KMS-11 (cell line): ENCODE results near the gene SCN5A.

Source experiments
- H2AFZ ChIP-seq: fragments of 200-600 bp; sonication (generic); 2 replicates; pipeline ENCODE4 v1.6.1; 2016; ENCODE audit warnings: antibody characterized with exemption, mixed run types, low read depth
- H3K27ac ChIP-seq: fragments of 200-600 bp; sonication (generic); 2 replicates; pipeline ENCODE4 v1.6.1; 2016; ENCODE audit warnings: mild to moderate bottlenecking, mixed run types
- H3K27me3 ChIP-seq: fragments of 200-600 bp; sonication (generic); 2 replicates; pipeline ENCODE4 v1.6.1; 2017; ENCODE audit warnings: mild to moderate bottlenecking, low read depth, mixed run types, moderate library complexity; ENCODE audit not compliant: insufficient read depth
- H3K36me3 ChIP-seq: fragments of 200-600 bp; sonication (generic); 2 replicates; pipeline ENCODE4 v1.6.1; 2017; ENCODE audit warnings: mild to moderate bottlenecking, mixed run types; ENCODE audit not compliant: insufficient read depth
- H3K4me1 ChIP-seq: fragments of 200-600 bp; sonication (generic); 2 replicates; pipeline ENCODE4 v1.6.1; 2016; ENCODE audit warnings: mild to moderate bottlenecking, low read depth, mixed run types; ENCODE audit not compliant: poor library complexity, severe bottlenecking
- H3K4me2 ChIP-seq: fragments of 200-600 bp; sonication (generic); 2 replicates; pipeline ENCODE4 v1.7.0; 2016; ENCODE audit warnings: mild to moderate bottlenecking, mixed run types
- H3K4me3 ChIP-seq: fragments of 200-600 bp; sonication (generic); IDR thresholded peaks from 2 replicates; pipeline ENCODE4 v1.6.1; 2017; ENCODE audit warnings: low read depth, low read length, mixed read lengths; ENCODE audit not compliant: insufficient read depth
- H3K79me2 ChIP-seq: fragments of 200-600 bp; sonication (generic); 2 replicates; pipeline ENCODE4 v1.6.1; 2016; ENCODE audit warnings: low read depth, mixed run types; ENCODE audit not compliant: insufficient read depth
- H3K9ac ChIP-seq: fragments of 200-600 bp; sonication (generic); 2 replicates; pipeline ENCODE4 v1.6.1; 2016; ENCODE audit warnings: mild to moderate bottlenecking, mixed run types
- H4K20me1 ChIP-seq: fragments of 200-600 bp; sonication (generic); 2 replicates; pipeline ENCODE4 v1.6.1; 2016; ENCODE audit warnings: mild to moderate bottlenecking, mixed run types; ENCODE audit not compliant: insufficient read depth
- CTCF ChIP-seq: fragments of 200-600 bp; sonication (generic); conservative IDR thresholded peaks from 2 replicates; pipeline ENCODE4 v1.6.1; 2017; ENCODE audit warnings: low read depth, mild to moderate bottlenecking, antibody characterized with exemption, low read length, moderate library complexity, mixed read lengths

Gene SCN5A

GRCh38 chr3:38542401-38543298 is 106.8 kb downstream of the SCN5A start:
- H3K27ac ChIP-seq = no peak overlapping the region
- H3K27me3 ChIP-seq = no peaks in the 10 kb centered on the region
- no peaks in the 10 kb centered on the region for H3K79me2 ChIP-seq
- no peak overlapping the region for H3K4me3 ChIP-seq
- H3K4me1 ChIP-seq = no peaks in the 10 kb centered on the region
- no peak overlapping the region for H2AFZ ChIP-seq
- TF ChIP-seq CTCF = no peak
- H3K4me2 ChIP-seq = no peak overlapping the region
- H3K9ac ChIP-seq = no peak overlapping the region
- H4K20me1 ChIP-seq = no peaks in the 10 kb centered on the region
- no peaks in the 10 kb centered on the region for H3K36me3 ChIP-seq

- H3K27ac ChIP-seq = no peak overlapping the region
- H3K79me2 ChIP-seq = no peaks in the 10 kb centered on the region
- H2AFZ ChIP-seq = no peak overlapping the region
- H3K9ac ChIP-seq = no peak overlapping the region
- no peaks in the 10 kb centered on the region for H4K20me1 ChIP-seq
- no peak for TF ChIP-seq CTCF
- no peak overlapping the region for H3K4me3 ChIP-seq
- no peaks in the 10 kb centered on the region for H3K4me1 ChIP-seq
- no peaks in the 10 kb centered on the region for H3K27me3 ChIP-seq
- no peaks in the 10 kb centered on the region for H3K36me3 ChIP-seq
- H3K4me2 ChIP-seq = no peak overlapping the region
Measured at GRCh38 chr3:38541806-38542205, 107.7 kb downstream of the SCN5A start.

GRCh38 chr3:38538773-38539353 is 110.6 kb downstream of the SCN5A start:
- H3K4me3 ChIP-seq = no peak overlapping the region
- no peak overlapping the region for H3K9ac ChIP-seq
- no peaks in the 10 kb centered on the region for H3K4me1 ChIP-seq
- H3K79me2 ChIP-seq = no peaks in the 10 kb centered on the region
- no peaks in the 10 kb centered on the region for H4K20me1 ChIP-seq
- H3K4me2 ChIP-seq = no peak overlapping the region
- no peak for TF ChIP-seq CTCF
- H3K27ac ChIP-seq = no peak overlapping the region
- H3K27me3 ChIP-seq = no peaks in the 10 kb centered on the region
- H3K36me3 ChIP-seq = no peaks in the 10 kb centered on the region
- no peak overlapping the region for H2AFZ ChIP-seq

- H3K27ac ChIP-seq = no peak overlapping the region
- no peaks in the 10 kb centered on the region for H3K36me3 ChIP-seq
- no peak for TF ChIP-seq CTCF
- H3K9ac ChIP-seq = no peak overlapping the region
- no peak overlapping the region for H3K4me3 ChIP-seq
- no peaks in the 10 kb centered on the region for H4K20me1 ChIP-seq
- H3K27me3 ChIP-seq = no peaks in the 10 kb centered on the region
- no peak overlapping the region for H3K4me2 ChIP-seq
- no peaks in the 10 kb centered on the region for H3K4me1 ChIP-seq
- H2AFZ ChIP-seq = no peak overlapping the region
- H3K79me2 ChIP-seq = no peaks in the 10 kb centered on the region
Measured at GRCh38 chr3:38536671-38537070, 112.8 kb downstream of the SCN5A start.
